HG03095 (cell line): Measurements from ENCODE around the gene EIF3M.

ENCODE experiments used
- ATAC-seq: cut with Tn5 transposase; IDR thresholded peaks from one replicate; pipeline ENCODE4 v1.9.1; 2021; ENCODE audit warnings: moderate library complexity; ENCODE audit not compliant: unreplicated experiment

EIF3M gene

GRCh38 chr11:32583459-32584271 is at the start of gene EIF3M:
Gene EIF3M (plus strand): TSS chr11:32583831. CDS start chr11:32583888, 57 bp downstream.
- ATAC-seq = peak; percentile 99

GRCh38 chr11:32538804-32539203 is 44.8 kb upstream of the EIF3M start:
- no peak for ATAC-seq

GRCh38 chr11:32549611-32550187 is 33.9 kb upstream of the EIF3M start:
- ATAC-seq = no peak

- ATAC-seq = no peak
Measured at GRCh38 chr11:32550207-32550606, 33.4 kb upstream of the EIF3M start.

GRCh38 chr11:32555091-32555490 is 28.5 kb upstream of the EIF3M start:
- ATAC-seq = no peak

- no peak for ATAC-seq
Measured at GRCh38 chr11:32555895-32556294, 27.7 kb upstream of the EIF3M start.

GRCh38 chr11:32561835-32562234 is 21.8 kb upstream of the EIF3M start:
- no peak for ATAC-seq

GRCh38 chr11:32562839-32563599 is 20.6 kb upstream of the EIF3M start:
- no peak for ATAC-seq

GRCh38 chr11:32563600-32563959 is 20.1 kb upstream of the EIF3M start:
- ATAC-seq = no peak

GRCh38 chr11:32566517-32566916 is 17.1 kb upstream of the EIF3M start:
- no peak for ATAC-seq

- no peak for ATAC-seq
Measured at GRCh38 chr11:32567154-32567553, 16.5 kb upstream of the EIF3M start.

GRCh38 chr11:32569313-32569881 is 14.2 kb upstream of the EIF3M start:
- ATAC-seq = no peak

- ATAC-seq = no peak
Measured at GRCh38 chr11:32571039-32571438, 12.6 kb upstream of the EIF3M start.

GRCh38 chr11:32573228-32573627 is 10.4 kb upstream of the EIF3M start:
- ATAC-seq = no peak

GRCh38 chr11:32574421-32574820 is 9.2 kb upstream of the EIF3M start:
- no peak for ATAC-seq

GRCh38 chr11:32575070-32575469 is 8.6 kb upstream of the EIF3M start:
- no peak for ATAC-seq

GRCh38 chr11:32576456-32576855 is 7.2 kb upstream of the EIF3M start:
- ATAC-seq = no peak

GRCh38 chr11:32580967-32581366 is 2.7 kb upstream of the EIF3M start:
- ATAC-seq = no peak

GRCh38 chr11:32581556-32581955 is 2.1 kb upstream of the EIF3M start:
- no peak for ATAC-seq

GRCh38 chr11:32584921-32585320 is 1.3 kb downstream of the EIF3M start:
- ATAC-seq = no peak

GRCh38 chr11:32586576-32587190 is 3.1 kb downstream of the EIF3M start:
- ATAC-seq = no peak
